Right atrium auricular region (tissue), 2 donors: ENCODE results near the gene ST6GALNAC4. TPM values are rescaled to one million over a fixed set of nuclear protein-coding genes. Genes with fewer than 3 reads are reported as not detected.
A peak's percentile ranks its signal among the peaks of the same experiment; 100 is the strongest.

Experiments used
- DNase-seq: peaks from one replicate; pipeline ENCODE4 v3.0.0-alpha.2; 2019; ENCODE audit warnings: low spot score
- H3K27ac ChIP-seq, 2 donors: fragments of 200-600 bp; sonication (generic); 1 replicate in 1 of 2; 2 replicates in 1 of 2; pipeline ENCODE4 v1.5.1; 2016 to 2019
- H3K27me3 ChIP-seq, 2 donors: fragments of 200-600 bp; sonication (generic); one replicate each; pipeline versions ENCODE4 v1.5.1 to v1.6.0; 2017 to 2019
- H3K36me3 ChIP-seq: fragments of 200-600 bp; sonication (generic); one replicate; pipeline ENCODE4 v1.5.1; 2016
- H3K4me1 ChIP-seq, 2 donors: fragments of 200-600 bp; sonication (generic); one replicate each; pipeline versions ENCODE4 v1.5.1 to v1.6.0; 2017 to 2019
- H3K4me3 ChIP-seq, 2 donors: fragments of 200-600 bp; sonication (generic); 1 replicate in 1 of 2; 2 replicates in 1 of 2; pipeline ENCODE4 v1.5.1; 2017 to 2019; ENCODE audit warnings: mild to moderate bottlenecking in 1 of 2, moderate library complexity in 1 of 2
- H3K9me3 ChIP-seq, 2 donors: fragments of 200-600 bp; sonication (generic); one replicate each; pipeline ENCODE4 v1.5.1; 2019
- CTCF ChIP-seq, 2 donors: fragments of 200-600 bp; sonication (generic); IDR thresholded peaks; one replicate each; pipeline ENCODE4 v1.5.1; 2019; ENCODE audit warnings: antibody characterized with exemption in 2 of 2
- microRNA-seq, 2 donors: library from miRNA; unstranded; fragments of <30 nt; microRNA quantifications; one replicate each; pipeline ENCODE4, GENCODE V29; 2016 to 2017; ENCODE audit warnings: borderline number of aligned reads in 2 of 2, borderline replicate concordance in 1 of 2
- total RNA-seq, 2 donors: library from RNA; depleted of rRNA; stranded (reverse); fragments of >200 nt; gene quantifications; one replicate each; pipeline ENCODE4 v1.1.0, GENCODE V29; 2016

The ST6GALNAC4 gene
- total RNA-seq, 2 donors from 2014 or later = 31.7 to 59.0 TPM

GRCh38 chr9:127860779-127861178 lies 56.1 kb downstream of the ST6GALNAC4 start:
- no peaks in the 10 kb centered on the region for H3K9me3 ChIP-seq
- no peak for DNase-seq
- peaks cover 0 to 80% of the 10 kb centered on the region in 2 donors for H3K4me1 ChIP-seq
- H3K4me3 ChIP-seq = no peak overlapping the region
- no peaks in the 10 kb centered on the region for H3K36me3 ChIP-seq
- H3K27me3 ChIP-seq = no peaks in the 10 kb centered on the region
- peak overlapping the region; percentile 86 to 88 for H3K27ac ChIP-seq
- no peak for TF ChIP-seq CTCF (IDR thresholded peaks at IDR 0.05)

GRCh38 chr9:127860260-127860659 lies 56.6 kb downstream of the ST6GALNAC4 start:
- Histone ChIP-seq H3K9me3 (no peaks in the 10 kb centered on the region), H3K27me3 (no peaks in the 10 kb centered on the region), H3K27ac (peak overlapping the region; percentile 86 to 88), H3K4me3 (no peak overlapping the region), H3K36me3 (no peaks in the 10 kb centered on the region), H3K4me1 (peaks cover 0 to 82% of the 10 kb centered on the region in 2 donors)
- peak in 1 of 2 donors; percentile 16 for TF ChIP-seq CTCF (IDR thresholded peaks at IDR 0.05)
- DNase-seq = peak; percentile 94

GRCh38 chr9:127858041-127858512 lies 58.8 kb downstream of the ST6GALNAC4 start:
- Histone ChIP-seq H3K27me3 (no peaks in the 10 kb centered on the region), H3K4me3 (no peak overlapping the region), H3K4me1 (peaks cover 0 to 92% of the 10 kb centered on the region in 2 donors), H3K27ac (peak overlapping the region; percentile 86 to 88), H3K9me3 (no peaks in the 10 kb centered on the region), H3K36me3 (no peaks in the 10 kb centered on the region)
- DNase-seq = peak; percentile 84
- no peak for TF ChIP-seq CTCF (IDR thresholded peaks at IDR 0.05)

Small RNA genes within 50 kb of the gene (microRNA-seq; reads per million reads assigned to microRNA genes)
- 0 reads per million in 2 donors for gene MIR4672

Other genes starting within 250 kb of the ST6GALNAC4 start
- gene CFAP157, start 210.1 kb downstream of the ST6GALNAC4 start, total RNA-seq = not detected
- gene PTRH1, start 201.4 kb downstream of the ST6GALNAC4 start, total RNA-seq = 10 to 100 TPM; 16.5 to 16.7 TPM
- gene TTC16, start 201.0 kb downstream of the ST6GALNAC4 start, total RNA-seq = under 1 TPM; 0.11 to 0.16 TPM
- 1 to 10 TPM; 3.9 to 7.0 TPM for gene TOR2A, start 181.7 kb downstream of the ST6GALNAC4 start, total RNA-seq
- gene SH2D3C, start 138.4 kb downstream of the ST6GALNAC4 start, total RNA-seq = 10 to 100 TPM; 11.5 to 16.5 TPM
- 10 to 100 TPM; 37.2 to 53.3 TPM for gene CDK9, start 131.0 kb downstream of the ST6GALNAC4 start, total RNA-seq
- gene FPGS, start 114.2 kb downstream of the ST6GALNAC4 start, total RNA-seq = 10 to 100 TPM; 43.9 to 47.0 TPM
- 100 to 1,000 TPM; 142 to 511 TPM for gene ENG, start 62.4 kb downstream of the ST6GALNAC4 start, total RNA-seq
- 100 to 1,000 TPM; 263 to 398 TPM for gene AK1, start 39.4 kb downstream of the ST6GALNAC4 start, total RNA-seq
- gene ST6GALNAC6, start 17.4 kb downstream of the ST6GALNAC4 start, total RNA-seq = 100 to 1,000 TPM in 1 of 2 donors, 10 to 100 TPM in 1; 68.2 to 106 TPM
- under 1 TPM in 1 of 2 donors, not detected in 1; 0.20 TPM for gene PIP5KL1, start 13.7 kb upstream of the ST6GALNAC4 start, total RNA-seq
- 10 to 100 TPM in 1 of 2 donors, 1 to 10 TPM in 1; 4.7 to 11.4 TPM for gene DPM2, start 20.8 kb upstream of the ST6GALNAC4 start, total RNA-seq
- 10 to 100 TPM in 1 of 2 donors, 1 to 10 TPM in 1; 8.3 to 11.6 TPM for gene EEIG1, start 63.9 kb upstream of the ST6GALNAC4 start, total RNA-seq
- gene NAIF1, start 150.3 kb upstream of the ST6GALNAC4 start, total RNA-seq = 1 to 10 TPM; 5.8 to 8.2 TPM
- gene SLC25A25, start 151.2 kb upstream of the ST6GALNAC4 start, total RNA-seq = 10 to 100 TPM in 1 of 2 donors, 1 to 10 TPM in 1; 8.2 to 11.8 TPM
- gene PTGES2, start 210.7 kb upstream of the ST6GALNAC4 start, total RNA-seq = 100 to 1,000 TPM; 114 to 118 TPM
- gene LCN2, start 232.4 kb upstream of the ST6GALNAC4 start, total RNA-seq = not detected
- 100 to 1,000 TPM; 219 to 362 TPM for gene BBLN, start 243.2 kb upstream of the ST6GALNAC4 start, total RNA-seq